H9 (cell line): ENCODE measurements around the gene CKS1B. TPM values are rescaled to one million over a fixed set of nuclear protein-coding genes. Genes with fewer than 3 reads are reported as not detected.

Source experiments
- DNase-seq: peaks from one replicate; pipeline ENCODE4 v3.0.0-alpha.2; 2017
- H2AFZ ChIP-seq: one replicate; pipeline ENCODE4 v1.6.1; 2013; ENCODE audit warnings: mild to moderate bottlenecking, low read length, control low read depth, moderate library complexity
- H2AK5ac ChIP-seq: 2 replicates; pipeline ENCODE4 v1.6.1; 2013; ENCODE audit warnings: low read length, control low read depth, mixed read lengths; ENCODE audit not compliant: insufficient read length
- H2BK120ac ChIP-seq: one replicate; pipeline ENCODE4 v1.6.1; 2013; ENCODE audit warnings: low read depth, mild to moderate bottlenecking, low read length, control low read depth, inconsistent platforms; ENCODE audit not compliant: poor library complexity, severe bottlenecking
- H2BK12ac ChIP-seq: 2 replicates; pipeline ENCODE4 v1.6.1; 2013; ENCODE audit warnings: low read length, control low read depth, mixed read lengths, low read depth; ENCODE audit not compliant: insufficient read length
- H2BK15ac ChIP-seq: 2 replicates; pipeline ENCODE4 v1.6.1; 2013; ENCODE audit warnings: low read depth, low read length, control low read depth
- H2BK20ac ChIP-seq: one replicate; pipeline ENCODE4 v1.6.1; 2013; ENCODE audit warnings: low read depth, mild to moderate bottlenecking, low read length, control low read depth, inconsistent platforms; ENCODE audit not compliant: poor library complexity, severe bottlenecking
- H2BK5ac ChIP-seq: 2 replicates; pipeline ENCODE4 v1.6.1; 2013; ENCODE audit warnings: low read length, control low read depth, mixed read lengths; ENCODE audit not compliant: insufficient read length
- H3K14ac ChIP-seq: 2 replicates; pipeline ENCODE4 v1.6.1; 2013; ENCODE audit warnings: low read length, control low read depth; ENCODE audit not compliant: insufficient read depth
- H3K18ac ChIP-seq: 2 replicates; pipeline ENCODE4 v1.6.1; 2013; ENCODE audit warnings: low read depth, mild to moderate bottlenecking, mixed read lengths, low read length, control low read depth; ENCODE audit not compliant: insufficient read length
- H3K23ac ChIP-seq: 2 replicates; pipeline ENCODE4 v1.6.1; 2013; ENCODE audit warnings: low read length, control low read depth, mixed read lengths, low read depth; ENCODE audit not compliant: insufficient read length
- H3K23me2 ChIP-seq: 2 replicates; pipeline ENCODE4 v1.6.1; 2013; ENCODE audit warnings: low read depth, mild to moderate bottlenecking, mixed read lengths, low read length, control low read depth; ENCODE audit not compliant: insufficient read length, poor library complexity, severe bottlenecking
- H3K27ac ChIP-seq: 2 replicates; pipeline ENCODE4 v1.5.1; 2013; ENCODE audit warnings: low read length, control low read depth, mixed read lengths, low read depth; ENCODE audit not compliant: insufficient read length
- H3K27me3 ChIP-seq: 2 replicates; pipeline ENCODE4 v1.6.1; 2013; ENCODE audit warnings: low read length, control low read depth, inconsistent platforms; ENCODE audit not compliant: insufficient read depth
- H3K4ac ChIP-seq: 2 replicates; pipeline ENCODE4 v1.6.1; 2013; ENCODE audit warnings: low read depth, mild to moderate bottlenecking, control low read depth, inconsistent platforms, low read length, moderate library complexity
- H3K4me1 ChIP-seq: 2 replicates; pipeline ENCODE4 v1.6.1; 2013; ENCODE audit warnings: low read length, control low read depth, inconsistent platforms; ENCODE audit not compliant: insufficient read depth
- H3K4me2 ChIP-seq: 2 replicates; pipeline ENCODE4 v1.6.1; 2013; ENCODE audit warnings: low read length, control low read depth, mixed read lengths; ENCODE audit not compliant: insufficient read length, insufficient read depth
- H3K56ac ChIP-seq: 2 replicates; pipeline ENCODE4 v1.6.1; 2013; ENCODE audit warnings: low read depth, mild to moderate bottlenecking, mixed read lengths, low read length, control low read depth; ENCODE audit not compliant: insufficient read length
- H3K79me1 ChIP-seq: 2 replicates; pipeline ENCODE4 v1.6.1; 2013; ENCODE audit warnings: low read depth, mild to moderate bottlenecking, moderate library complexity, low read length, control low read depth, inconsistent platforms; ENCODE audit not compliant: insufficient read depth, poor library complexity, severe bottlenecking
- H3K79me2 ChIP-seq: 2 replicates; pipeline ENCODE4 v1.6.1; 2013; ENCODE audit warnings: low read length, control low read depth, inconsistent platforms; ENCODE audit not compliant: insufficient read depth
- H3K9ac ChIP-seq: 2 replicates; pipeline ENCODE4 v1.6.1; 2013; ENCODE audit warnings: low read length, control low read depth, mixed read lengths; ENCODE audit not compliant: insufficient read length; ENCODE audit errors: extremely low read depth
- H3K9me3 ChIP-seq: one replicate; pipeline ENCODE4 v1.6.1; 2013; ENCODE audit warnings: low read depth, low read length, inconsistent platforms; ENCODE audit not compliant: control insufficient read depth
- H3T11ph ChIP-seq: one replicate; pipeline ENCODE4 v1.6.1; 2013; ENCODE audit warnings: mild to moderate bottlenecking, low read length, control low read depth, inconsistent platforms
- H4K20me1 ChIP-seq: one replicate; pipeline ENCODE4 v1.6.1; 2013; ENCODE audit not compliant: control insufficient read depth, insufficient read length, insufficient read depth
- H4K5ac ChIP-seq: 2 replicates; pipeline ENCODE4 v1.6.1; 2013; ENCODE audit warnings: low read depth, mild to moderate bottlenecking, mixed read lengths, low read length, control low read depth; ENCODE audit not compliant: insufficient read length
- H4K8ac ChIP-seq: replicated peaks from 2 replicates; pipeline ENCODE4 v1.6.1; 2013; ENCODE audit warnings: low read length, control low read depth, mixed read lengths, low read depth; ENCODE audit not compliant: insufficient read length
- H4K91ac ChIP-seq: 2 replicates; pipeline ENCODE4 v1.6.1; 2013; ENCODE audit warnings: low read depth, mild to moderate bottlenecking, moderate library complexity, mixed read lengths, low read length, control low read depth; ENCODE audit not compliant: insufficient read length
- H3K27ac Mint-ChIP-seq, 3 experiments: 2 replicates in 2 of 3; 3 replicates in 1 of 3; pipeline ENCODE4 v1.8.0; 2020 to 2021; ENCODE audit warnings: mixed read lengths in 3 of 3, mild to moderate bottlenecking in 1 of 3, moderate library complexity in 1 of 3
- H3K27me3 Mint-ChIP-seq: 2 replicates; pipeline ENCODE4 v1.8.0; 2021; ENCODE audit warnings: low read depth, mild to moderate bottlenecking, moderate library complexity, mixed read lengths
- H3K36me3 Mint-ChIP-seq, 3 experiments: 2 replicates in 2 of 3; 3 replicates in 1 of 3; pipeline ENCODE4 v1.8.0; 2020 to 2021; ENCODE audit warnings: low read depth in 3 of 3, mixed read lengths in 3 of 3; ENCODE audit not compliant: insufficient read depth in 1 of 3
- H3K4me1 Mint-ChIP-seq, 2 experiments: 2 replicates each; pipeline ENCODE4 v1.8.0; 2020; ENCODE audit warnings: mixed read lengths in 2 of 2
- H3K4me3 Mint-ChIP-seq, 2 experiments: 2 replicates in 1 of 2; 3 replicates in 1 of 2; pipeline ENCODE4 v1.8.0; 2020 to 2021; ENCODE audit warnings: mild to moderate bottlenecking in 2 of 2, mixed read lengths in 2 of 2, moderate library complexity in 1 of 2
- H3K9me3 Mint-ChIP-seq, 2 experiments: 2 replicates in 1 of 2; 3 replicates in 1 of 2; pipeline ENCODE4 v1.8.0; 2020; ENCODE audit warnings: mild to moderate bottlenecking in 2 of 2, mixed read lengths in 2 of 2, moderate library complexity in 1 of 2
- CTCF ChIP-seq: fragments of 200-600 bp; sonication (generic); conservative IDR thresholded peaks from 3 replicates; pipeline ENCODE4 v1.8.0; 2021; ENCODE audit warnings: antibody characterized with exemption, mild to moderate bottlenecking
- WGBS: extraction: QIAGEN DNeasy Blood & Tissue Kit; methylation state at CpG from one replicate; pipeline ENCODE4 v1.1.7; 2013; ENCODE audit warnings: missing lambda C conversion rate, low lambda C conversion rate, mixed read lengths; ENCODE audit not compliant: insufficient read length; ENCODE audit errors: extremely low coverage; 5-methylcytosine and 5-hydroxymethylcytosine counted together
- total RNA-seq: library from RNA; stranded (reverse); gene quantifications from 2 replicates; pipeline ENCODE4 v1.2.1, GENCODE V29; 2021

The CKS1B gene
- total RNA-seq, 1 experiment from 2014 or later, result 279 TPM

DNA sequence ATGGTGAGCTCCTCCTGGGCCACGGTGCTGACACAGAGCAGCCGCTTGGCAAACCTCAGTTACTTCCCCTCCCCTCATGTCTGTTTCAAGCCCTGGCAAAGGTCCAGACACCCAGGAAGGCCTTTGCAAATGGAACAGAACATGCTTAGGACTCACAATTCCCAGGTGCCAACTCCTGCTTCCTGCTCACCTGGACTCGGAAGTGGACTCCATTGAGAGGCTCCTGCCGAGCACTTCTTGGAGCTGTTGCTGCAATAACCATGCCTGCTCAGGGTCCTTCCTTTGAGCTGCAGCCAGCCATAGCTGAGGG, 48.4 kb downstream of the CKS1B start:
- WGBS, result no CpG with 5 or more reads among the region's 4 CpGs

More for the DNA sequence above, 48.4 kb downstream of the CKS1B start:
- H3T11ph ChIP-seq, result no peak overlapping the region
- Mint-ChIP-seq H3K4me1 (peaks cover 21 to 40% of the 10 kb centered on the region in 2 experiments), H3K36me3 (peaks cover 0 to 6% (median 6%) of the 10 kb centered on the region in 3 experiments; a peak in 1 of 7 replicates), H3K4me3 (no peak overlapping the region; a peak in 1 of 5 replicates), H3K27ac (no peak overlapping the region; a peak in 1 of 7 replicates), H3K9me3 (no peaks in the 10 kb centered on the region), H3K27me3 (peaks cover 12% of the 10 kb centered on the region)
- H3K56ac ChIP-seq, result no peak overlapping the region
- no peak overlapping the region for H3K27ac ChIP-seq
- H3K4me1 ChIP-seq, result no peaks in the 10 kb centered on the region
- H4K20me1 ChIP-seq, result no peaks in the 10 kb centered on the region
- H2BK12ac ChIP-seq, result no peak overlapping the region
- H2AK5ac ChIP-seq, result no peak overlapping the region
- no peak overlapping the region for H3K4me2 ChIP-seq
- TF ChIP-seq CTCF, result no peak
- no peak overlapping the region for H4K91ac ChIP-seq
- H3K79me1 ChIP-seq, result no peaks in the 10 kb centered on the region
- no peak overlapping the region for H3K4ac ChIP-seq
- H2BK5ac ChIP-seq, result no peak overlapping the region
- no peak overlapping the region for H2BK20ac ChIP-seq
- H3K27me3 ChIP-seq, result no peaks in the 10 kb centered on the region
- no peaks in the 10 kb centered on the region for H3K9me3 ChIP-seq
- H3K23me2 ChIP-seq, result no peaks in the 10 kb centered on the region
- no peak overlapping the region for H2AFZ ChIP-seq
- H3K18ac ChIP-seq, result no peak overlapping the region
- no peak overlapping the region for H3K23ac ChIP-seq
- H2BK120ac ChIP-seq, result no peak overlapping the region
- DNase-seq, result no peak
- no peak overlapping the region for H4K5ac ChIP-seq
- H3K14ac ChIP-seq, result no peak overlapping the region
- H2BK15ac ChIP-seq, result no peak overlapping the region
- H4K8ac ChIP-seq, result no peak overlapping the region
- no peaks in the 10 kb centered on the region for H3K79me2 ChIP-seq
- H3K9ac ChIP-seq, result no peak overlapping the region
